GM19455 (cell line): ENCODE data around the gene IL1RAPL1.

Experiments
- ATAC-seq: cut with Tn5 transposase; IDR thresholded peaks from one replicate; pipeline ENCODE4 v1.9.1; 2021; ENCODE audit not compliant: unreplicated experiment

Gene IL1RAPL1

GRCh38 chrX:28586981-28587551 lies at the start of gene IL1RAPL1:
TSS of gene IL1RAPL1 (plus strand) at chrX:28587446.
- no peak for ATAC-seq

GRCh38 chrX:28542791-28543190 lies 44.5 kb upstream of the IL1RAPL1 start:
- ATAC-seq, result no peak

- no peak for ATAC-seq
Observed at GRCh38 chrX:28549838-28550237, 37.4 kb upstream of the IL1RAPL1 start.

GRCh38 chrX:28550331-28550872 lies 36.8 kb upstream of the IL1RAPL1 start:
- no peak for ATAC-seq

- no peak for ATAC-seq
Observed at GRCh38 chrX:28552322-28552721, 34.9 kb upstream of the IL1RAPL1 start.

GRCh38 chrX:28552882-28553829 lies 34.1 kb upstream of the IL1RAPL1 start:
- no peak for ATAC-seq

- ATAC-seq, result no peak
Observed at GRCh38 chrX:28576117-28576516, 11.1 kb upstream of the IL1RAPL1 start.

GRCh38 chrX:28581522-28581921 lies 5.7 kb upstream of the IL1RAPL1 start:
- ATAC-seq, result no peak

GRCh38 chrX:28582511-28582910 lies 4.7 kb upstream of the IL1RAPL1 start:
- no peak for ATAC-seq

GRCh38 chrX:28584025-28584424 lies 3.2 kb upstream of the IL1RAPL1 start:
- ATAC-seq, result no peak

GRCh38 chrX:28585767-28586166 lies 1.5 kb upstream of the IL1RAPL1 start:
- ATAC-seq, result no peak

GRCh38 chrX:28586286-28586685 lies 960 bp upstream of the IL1RAPL1 start:
- no peak for ATAC-seq

GRCh38 chrX:28589046-28589445 lies 1.8 kb downstream of the IL1RAPL1 start:
- no peak for ATAC-seq

- no peak for ATAC-seq
Observed at GRCh38 chrX:28590396-28590795, 3.1 kb downstream of the IL1RAPL1 start.

- ATAC-seq, result no peak
Observed at GRCh38 chrX:28591542-28591941, 4.3 kb downstream of the IL1RAPL1 start.

GRCh38 chrX:28595346-28595745 lies 8.1 kb downstream of the IL1RAPL1 start:
- ATAC-seq, result no peak

- ATAC-seq, result no peak
Observed at GRCh38 chrX:28599957-28600356, 12.7 kb downstream of the IL1RAPL1 start.

- no peak for ATAC-seq
Observed at GRCh38 chrX:28609003-28609402, 21.8 kb downstream of the IL1RAPL1 start.

- no peak for ATAC-seq
Observed at GRCh38 chrX:28609917-28610613, 22.8 kb downstream of the IL1RAPL1 start.

- no peak for ATAC-seq
Observed at GRCh38 chrX:28610746-28611145, 23.5 kb downstream of the IL1RAPL1 start.

- no peak for ATAC-seq
Observed at GRCh38 chrX:28613558-28613957, 26.3 kb downstream of the IL1RAPL1 start.
